HG03060 (cell line): ENCODE measurements around the gene HCRTR2.

Experiments used
- ATAC-seq: cut with Tn5 transposase; IDR thresholded peaks from one replicate; pipeline ENCODE4 v1.9.1; 2021; ENCODE audit warnings: low read depth, moderate number of reproducible peaks; ENCODE audit not compliant: unreplicated experiment

HCRTR2 gene

GRCh38 chr6:55319961-55320695, 145.8 kb downstream of the HCRTR2 start:
- no peak for ATAC-seq

DNA sequence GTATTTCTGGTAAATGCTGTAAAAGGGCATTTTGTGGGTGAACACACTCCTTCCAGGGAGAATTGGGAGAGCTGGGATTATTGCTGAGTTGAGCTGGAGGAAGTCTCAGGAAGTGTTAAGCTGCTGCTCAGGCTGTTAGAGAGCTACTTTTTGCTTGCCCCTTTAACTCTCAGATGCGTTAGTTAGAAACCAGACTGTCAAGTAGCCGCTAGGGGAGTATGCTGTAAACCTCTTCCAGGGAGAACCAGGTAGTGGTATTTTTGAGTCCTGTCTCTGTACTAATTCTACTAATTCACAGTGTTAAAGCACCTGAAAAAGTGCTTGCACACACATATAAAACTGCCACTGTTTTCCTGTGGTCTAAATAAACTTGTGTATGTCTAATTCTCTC, 146.4 kb downstream of the HCRTR2 start:
- no peak for ATAC-seq

DNA sequence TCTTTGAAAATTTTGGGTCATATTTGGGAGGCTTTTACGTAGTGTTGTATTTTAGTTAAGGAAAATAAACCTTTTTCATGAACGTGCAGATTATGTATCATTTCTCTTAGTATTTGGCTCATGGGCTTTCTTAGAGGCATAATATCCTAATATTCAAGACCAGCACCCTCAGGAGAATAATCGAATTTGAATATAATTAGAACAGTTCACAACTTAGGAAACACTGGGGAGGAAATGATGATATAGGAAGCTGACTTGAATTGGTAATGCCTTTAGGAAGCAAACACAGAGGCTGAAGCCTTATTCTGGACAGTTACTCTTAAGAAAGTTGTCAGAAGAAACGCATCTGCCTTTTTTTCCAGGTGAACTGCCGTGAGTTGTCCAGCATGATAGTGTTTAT, 152.9 kb downstream of the HCRTR2 start, which contains the start of gene GFRAL:
Gene GFRAL (plus strand): TSS at position 301 of the 400 bp plus-strand sequence. CDS start 86 bp downstream, at position 387.
- ATAC-seq = no peak
